Measurements from ENCODE around the gene ASCL2.

The ASCL2 gene

GRCh38 chr11:2307501-2308331 is 37.3 kb upstream of the ASCL2 start:
- no peak overlapping the region for H3K4me3 ChIP-seq (ENCODE audit: low read length)
- no peak for TF ChIP-seq CTCF (conservative IDR thresholded peaks at IDR 0.05; ENCODE audit: low read length)
- no peak for DNase-seq (ENCODE audit: low read depth)

- no peak for TF ChIP-seq CTCF (conservative IDR thresholded peaks at IDR 0.05; ENCODE audit: low read length)
- peak; percentile 60 for DNase-seq (ENCODE audit: low read depth)
- no peak overlapping the region for H3K4me3 ChIP-seq (ENCODE audit: low read length)
These were observed 36.6 kb upstream of the ASCL2 start for GRCh38 chr11:2306877-2307500.

GRCh38 chr11:2306452-2306823 is 36.0 kb upstream of the ASCL2 start:
- peak; percentile 90 for DNase-seq (ENCODE audit: low read depth)
- no peak for TF ChIP-seq CTCF (conservative IDR thresholded peaks at IDR 0.05; ENCODE audit: low read length)
- peak overlapping the region; percentile 29 for H3K4me3 ChIP-seq (ENCODE audit: low read length)

GRCh38 chr11:2305788-2306451 is 35.5 kb upstream of the ASCL2 start:
- H3K4me3 ChIP-seq (ENCODE audit: low read length), result peak overlapping the region; percentile 29
- no peak for TF ChIP-seq CTCF (conservative IDR thresholded peaks at IDR 0.05; ENCODE audit: low read length)
- DNase-seq (ENCODE audit: low read depth), result peak; percentile 59

- DNase-seq (ENCODE audit: low read depth), result peak; percentile 60
- peak; percentile 88 for TF ChIP-seq CTCF (conservative IDR thresholded peaks at IDR 0.05; ENCODE audit: low read length)
- H3K4me3 ChIP-seq (ENCODE audit: low read length), result no peak overlapping the region
These were observed 34.9 kb upstream of the ASCL2 start for GRCh38 chr11:2305140-2305778.

- no peak for TF ChIP-seq CTCF (conservative IDR thresholded peaks at IDR 0.05; ENCODE audit: low read length)
- peak; percentile 17 for DNase-seq (ENCODE audit: low read depth)
- H3K4me3 ChIP-seq (ENCODE audit: low read length), result no peak overlapping the region
These were observed 34.2 kb upstream of the ASCL2 start for GRCh38 chr11:2304506-2305139.

All from AG10803 (cell line).